ENCODE measurements around the gene CTXN1.
"Not testable (repeated sequence)": the region's sequence is repeated elsewhere in the genome, so short reads cannot be mapped to it uniquely, and the experiment has no call there.

CTXN1 gene

GRCh38 chr19:7930765-7931164 lies 4.8 kb upstream of the CTXN1 start:
- H3K4me2 ChIP-seq (ENCODE audit: low read length): no peak overlapping the region
- H3K79me2 ChIP-seq (ENCODE audit: low read length): no peaks in the 10 kb centered on the region; the same call in 1 of the 2 replicates
- TF ChIP-seq, protein P1, sequence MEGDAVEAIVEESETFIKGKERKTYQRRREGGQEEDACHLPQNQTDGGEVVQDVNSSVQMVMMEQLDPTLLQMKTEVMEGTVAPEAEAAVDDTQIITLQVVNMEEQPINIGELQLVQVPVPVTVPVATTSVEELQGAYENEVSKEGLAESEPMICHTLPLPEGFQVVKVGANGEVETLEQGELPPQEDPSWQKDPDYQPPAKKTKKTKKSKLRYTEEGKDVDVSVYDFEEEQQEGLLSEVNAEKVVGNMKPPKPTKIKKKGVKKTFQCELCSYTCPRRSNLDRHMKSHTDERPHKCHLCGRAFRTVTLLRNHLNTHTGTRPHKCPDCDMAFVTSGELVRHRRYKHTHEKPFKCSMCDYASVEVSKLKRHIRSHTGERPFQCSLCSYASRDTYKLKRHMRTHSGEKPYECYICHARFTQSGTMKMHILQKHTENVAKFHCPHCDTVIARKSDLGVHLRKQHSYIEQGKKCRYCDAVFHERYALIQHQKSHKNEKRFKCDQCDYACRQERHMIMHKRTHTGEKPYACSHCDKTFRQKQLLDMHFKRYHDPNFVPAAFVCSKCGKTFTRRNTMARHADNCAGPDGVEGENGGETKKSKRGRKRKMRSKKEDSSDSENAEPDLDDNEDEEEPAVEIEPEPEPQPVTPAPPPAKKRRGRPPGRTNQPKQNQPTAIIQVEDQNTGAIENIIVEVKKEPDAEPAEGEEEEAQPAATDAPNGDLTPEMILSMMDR (IDR thresholded peaks at IDR 0.05; ENCODE audit: low read depth, low read length): no peak
- no peak overlapping the region for H2AFZ ChIP-seq (ENCODE audit: low read depth, low read length)
- H3K36me3 ChIP-seq (replicated peaks; ENCODE audit: low read depth, low read length): peaks cover 56% of the 10 kb centered on the region
- H3K9ac ChIP-seq (ENCODE audit: low read length): no peak overlapping the region
- no peaks in the 10 kb centered on the region for H3K9me3 ChIP-seq (ENCODE audit: insufficient read depth, low read length)
- no peak overlapping the region for H3K27ac ChIP-seq (ENCODE audit: low read length)
- H3K4me1 ChIP-seq (ENCODE audit: low read length): no peaks in the 10 kb centered on the region
- no peak overlapping the region for H3K4me3 ChIP-seq (ENCODE audit: low read length)
- no peaks in the 10 kb centered on the region for H3K27me3 ChIP-seq (ENCODE audit: low read depth, low read length)
- H4K20me1 ChIP-seq (ENCODE audit: insufficient read depth, low read length): 0 out of 2 replicates have a peak, but pooled peaks cover 3% of the 10 kb centered on the region

DNA sequence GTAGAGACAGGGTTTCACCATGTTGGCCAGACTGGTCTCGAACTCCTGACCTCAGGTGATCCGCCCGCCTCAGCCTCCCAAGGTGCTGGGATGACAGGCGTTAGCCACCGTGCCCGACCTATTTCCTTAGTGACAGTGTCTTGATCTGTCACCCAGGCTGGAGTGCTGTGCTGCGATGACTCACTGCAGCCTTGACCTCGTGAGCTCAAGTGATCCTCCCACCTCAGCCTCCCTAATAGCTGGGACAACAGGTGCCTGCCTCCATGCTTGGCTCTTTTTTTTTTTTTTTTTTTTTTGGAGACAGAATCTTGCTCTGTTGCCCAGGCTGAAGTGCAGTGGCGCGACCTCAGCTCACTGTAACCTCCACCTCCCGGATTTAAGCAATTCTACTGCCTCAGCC lies 4.1 kb upstream of the CTXN1 start:
- not testable (repeated sequence) for H3K27ac ChIP-seq (ENCODE audit: low read length); H2AFZ ChIP-seq (ENCODE audit: low read depth, low read length); H3K4me3 ChIP-seq (ENCODE audit: low read length); H3K4me2 ChIP-seq (ENCODE audit: low read length); H4K20me1 ChIP-seq (ENCODE audit: insufficient read depth, low read length); H3K27me3 ChIP-seq (ENCODE audit: low read depth, low read length); H3K4me1 ChIP-seq (ENCODE audit: low read length); H3K9me3 ChIP-seq (ENCODE audit: insufficient read depth, low read length); H3K79me2 ChIP-seq (ENCODE audit: low read length); H3K9ac ChIP-seq (ENCODE audit: low read length)
- peaks cover 52% of the 10 kb centered on the region for H3K36me3 ChIP-seq (replicated peaks; ENCODE audit: low read depth, low read length)

DNA sequence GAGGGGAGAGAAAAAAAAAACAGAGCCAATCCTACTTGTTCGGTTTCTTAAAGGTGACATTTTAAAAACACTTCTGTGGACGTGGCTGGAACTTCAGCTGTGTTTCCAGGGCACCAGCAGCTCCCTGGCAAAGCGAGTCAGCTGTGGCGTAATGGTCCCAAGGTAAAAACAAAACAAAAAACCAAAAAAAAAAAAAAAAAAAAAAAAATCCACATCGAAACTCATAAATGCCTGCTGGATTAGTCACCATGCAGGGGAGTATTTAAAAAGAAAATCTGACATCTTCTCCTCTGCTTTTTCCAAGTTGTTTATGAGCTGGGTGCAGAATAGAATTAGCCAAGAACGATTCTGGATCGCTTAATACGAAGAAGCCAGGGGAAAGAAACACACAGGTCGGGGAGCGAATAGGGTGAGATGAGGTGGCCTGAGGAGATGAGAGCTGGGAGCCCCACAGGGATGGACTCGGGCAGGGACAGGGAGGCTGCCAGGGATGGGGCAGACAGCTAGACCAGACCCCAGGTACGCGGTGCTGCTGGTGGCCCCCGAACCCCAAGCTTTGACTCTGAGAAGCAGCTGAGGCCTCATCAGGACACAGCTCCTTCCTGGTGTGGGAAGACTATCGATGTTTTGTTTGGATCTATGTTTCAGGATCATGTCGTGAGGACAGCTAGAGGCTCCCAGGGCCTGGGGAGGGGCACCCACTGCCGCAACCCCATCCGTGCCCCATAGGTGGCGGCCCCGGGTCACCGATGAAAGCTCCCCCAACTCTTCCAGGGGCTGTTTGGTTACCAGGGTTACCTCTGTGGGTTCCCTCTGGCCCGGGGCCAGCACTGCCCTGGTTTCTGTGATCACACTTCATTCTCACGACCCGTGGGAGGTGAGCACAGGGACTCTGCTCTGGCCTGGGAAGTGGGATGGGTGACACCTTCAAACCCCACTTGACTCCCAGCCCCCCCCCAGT lies 3.1 kb upstream of the CTXN1 start:
- Histone ChIP-seq H2AFZ (ENCODE audit: low read depth, low read length) (no peak overlapping the region), H3K4me3 (ENCODE audit: low read length) (no peak overlapping the region), H3K36me3 (replicated peaks; ENCODE audit: low read depth, low read length) (peaks cover 46% of the 10 kb centered on the region), H3K79me2 (ENCODE audit: low read length) (no peaks in the 10 kb centered on the region), H4K20me1 (ENCODE audit: insufficient read depth, low read length) (0 out of 2 replicates have a peak, but pooled peaks cover 3% of the 10 kb centered on the region), H3K4me1 (ENCODE audit: low read length) (no peaks in the 10 kb centered on the region), H3K9ac (ENCODE audit: low read length) (no peak overlapping the region), H3K4me2 (ENCODE audit: low read length) (no peak overlapping the region), H3K27me3 (ENCODE audit: low read depth, low read length) (no peaks in the 10 kb centered on the region), H3K9me3 (ENCODE audit: insufficient read depth, low read length) (no peaks in the 10 kb centered on the region), H3K27ac (ENCODE audit: low read length) (no peak overlapping the region)
- TF ChIP-seq EZH2phosphoT487 (IDR thresholded peaks at IDR 0.05; ENCODE audit: low read depth): no peak
- TF ChIP-seq, protein P1 (IDR thresholded peaks at IDR 0.05; ENCODE audit: low read depth, low read length): peak; percentile 43

- no peaks in the 10 kb centered on the region for H3K27me3 ChIP-seq (ENCODE audit: low read depth, low read length)
- no peak overlapping the region for H3K27ac ChIP-seq (ENCODE audit: low read length)
- H3K4me2 ChIP-seq (ENCODE audit: low read length): no peak overlapping the region
- no peaks in the 10 kb centered on the region for H3K79me2 ChIP-seq (ENCODE audit: low read length)
- peaks cover 39% of the 10 kb centered on the region for H3K36me3 ChIP-seq (replicated peaks; ENCODE audit: low read depth, low read length)
- TF ChIP-seq, protein P1 (IDR thresholded peaks at IDR 0.05; ENCODE audit: low read depth, low read length): no peak
- no peak for TF ChIP-seq EZH2phosphoT487 (IDR thresholded peaks at IDR 0.05; ENCODE audit: low read depth)
- H3K9me3 ChIP-seq (ENCODE audit: insufficient read depth, low read length): no peaks in the 10 kb centered on the region
- no peak overlapping the region for H3K4me3 ChIP-seq (ENCODE audit: low read length)
- 0 out of 2 replicates have a peak, but pooled peaks cover under 1% of the 10 kb centered on the region for H4K20me1 ChIP-seq (ENCODE audit: insufficient read depth, low read length)
- no peaks in the 10 kb centered on the region for H3K4me1 ChIP-seq (ENCODE audit: low read length)
- H3K9ac ChIP-seq (ENCODE audit: low read length): no peak overlapping the region
- no peak overlapping the region for H2AFZ ChIP-seq (ENCODE audit: low read depth, low read length)
Measured at GRCh38 chr19:7928334-7928706, 2.4 kb upstream of the CTXN1 start.

Measured in OCI-LY3 (cell line).